ENCODE results near the gene CADPS2.

GRCh38 chr7:122312789-122313188 lies 573.5 kb downstream of the CADPS2 start:
- TF ChIP-seq SP1 (IDR thresholded peaks at IDR 0.05; ENCODE audit: low read depth, low read length): no peak
- no peak for TF ChIP-seq CTCF (IDR thresholded peaks at IDR 0.05 in 2 of 3, conservative IDR thresholded peaks at IDR 0.05 in 1 of 3; ENCODE audit: control insufficient read depth in 2 of 3, extremely low read depth in 1 of 3, insufficient read depth in 1 of 3, low read depth in 3 of 3, low read length in 3 of 3)
- no peak for TF ChIP-seq RAD21 (IDR thresholded peaks at IDR 0.05; ENCODE audit: insufficient read depth, low read depth, low read length)
- no peak for TF ChIP-seq CEBPZ (IDR thresholded peaks at IDR 0.05; ENCODE audit: low read depth, low read length)
- TF ChIP-seq ZNF24 (IDR thresholded peaks at IDR 0.05): no peak
- no peak for TF ChIP-seq EZH2 (IDR thresholded peaks at IDR 0.05; ENCODE audit: borderline replicate concordance, control insufficient read depth, low read depth, low read length)
- TF ChIP-seq SUPT20H (IDR thresholded peaks at IDR 0.05; ENCODE audit: borderline replicate concordance, control insufficient read depth, low read depth, low read length): no peak
- TF ChIP-seq MYC (IDR thresholded peaks at IDR 0.05; ENCODE audit: insufficient read depth, insufficient read length, insufficient replicate concordance, low read length, severe bottlenecking): no peak
- TF ChIP-seq ASH2L (IDR thresholded peaks at IDR 0.05; ENCODE audit: borderline replicate concordance, low read depth): no peak
- no peak for TF ChIP-seq CEBPB (IDR thresholded peaks at IDR 0.05; ENCODE audit: borderline replicate concordance in 1 of 2, low read depth in 2 of 2, low read length in 2 of 2)
- TF ChIP-seq REST (IDR thresholded peaks at IDR 0.05; ENCODE audit: low read depth, low read length): no peak
